NCI-H2081 (cell line): ENCODE data around the gene RAB4A.

Source experiments
- DNase-seq, 2 experiments: peaks; one replicate each; lab custom pipeline; 2025; lab: John Stamatoyannopoulos, UW

Gene RAB4A

GRCh38 chr1:229270547-229271447 lies at the start of gene RAB4A:
Gene RAB4A (plus strand): TSS chr1:229271111. CDS start chr1:229271340, 229 bp downstream.
- DNase-seq: peak; percentile 93

- DNase-seq: no peak
Measured at GRCh38 chr1:229222081-229222480, 48.8 kb upstream of the RAB4A start.

- DNase-seq: no peak
Measured at GRCh38 chr1:229223498-229223897, 47.4 kb upstream of the RAB4A start.

GRCh38 chr1:229224308-229224707 lies 46.6 kb upstream of the RAB4A start:
- DNase-seq: no peak

GRCh38 chr1:229225331-229225782 lies 45.6 kb upstream of the RAB4A start:
- DNase-seq: no peak

GRCh38 chr1:229226796-229227195 lies 44.1 kb upstream of the RAB4A start:
- DNase-seq: no peak

- peak; percentile 83 for DNase-seq
Measured at GRCh38 chr1:229227298-229227919, 43.5 kb upstream of the RAB4A start.

GRCh38 chr1:229228522-229228921 lies 42.4 kb upstream of the RAB4A start:
- no peak for DNase-seq

GRCh38 chr1:229229137-229229720 lies 41.7 kb upstream of the RAB4A start:
- no peak for DNase-seq

- no peak for DNase-seq
Measured at GRCh38 chr1:229229721-229230139, 41.2 kb upstream of the RAB4A start.

- DNase-seq: peak in 1 of 2 experiments; percentile 17
Measured at GRCh38 chr1:229230140-229230892, 40.6 kb upstream of the RAB4A start.

- DNase-seq: peak; percentile 36 to 71
Measured at GRCh38 chr1:229230893-229231753, 39.8 kb upstream of the RAB4A start.

- no peak for DNase-seq
Measured at GRCh38 chr1:229231754-229232119, 39.2 kb upstream of the RAB4A start.

- DNase-seq: no peak
Measured at GRCh38 chr1:229234870-229235472, 35.9 kb upstream of the RAB4A start.

GRCh38 chr1:229237320-229237719 lies 33.6 kb upstream of the RAB4A start:
- DNase-seq: peak; percentile 33 to 37

GRCh38 chr1:229238231-229238630 lies 32.7 kb upstream of the RAB4A start:
- DNase-seq: no peak

GRCh38 chr1:229238674-229239415 lies 32.1 kb upstream of the RAB4A start:
- no peak for DNase-seq

- no peak for DNase-seq
Measured at GRCh38 chr1:229240532-229240931, 30.4 kb upstream of the RAB4A start.

- no peak for DNase-seq
Measured at GRCh38 chr1:229241390-229241789, 29.5 kb upstream of the RAB4A start.

GRCh38 chr1:229243638-229244037 lies 27.3 kb upstream of the RAB4A start:
- no peak for DNase-seq
